HFF-Myc (cell line): ENCODE results near the gene GOLPH3L.
"Not testable (repeated sequence)": the region's sequence is repeated elsewhere in the genome, so short reads cannot be mapped to it uniquely, and the experiment has no call there.

Source experiments
- DNase-seq: peaks from one replicate; pipeline ENCODE4 v3.0.0-alpha.2; 2011; ENCODE audit warnings: low read depth; ENCODE audit errors: extremely low read depth
- H3K4me3 ChIP-seq: replicated peaks from 2 replicates; pipeline ENCODE4 v1.5.1; 2011; ENCODE audit warnings: low read depth, mild to moderate bottlenecking, control low read depth, low read length
- TF ChIP-seq, protein P1 (sequence below): IDR thresholded peaks from 2 replicates; pipeline ENCODE4 v1.5.1; 2012; ENCODE audit warnings: mild to moderate bottlenecking, low read depth, low read length, control low read depth; ENCODE audit errors: missing control alignments

GOLPH3L gene

DNA sequence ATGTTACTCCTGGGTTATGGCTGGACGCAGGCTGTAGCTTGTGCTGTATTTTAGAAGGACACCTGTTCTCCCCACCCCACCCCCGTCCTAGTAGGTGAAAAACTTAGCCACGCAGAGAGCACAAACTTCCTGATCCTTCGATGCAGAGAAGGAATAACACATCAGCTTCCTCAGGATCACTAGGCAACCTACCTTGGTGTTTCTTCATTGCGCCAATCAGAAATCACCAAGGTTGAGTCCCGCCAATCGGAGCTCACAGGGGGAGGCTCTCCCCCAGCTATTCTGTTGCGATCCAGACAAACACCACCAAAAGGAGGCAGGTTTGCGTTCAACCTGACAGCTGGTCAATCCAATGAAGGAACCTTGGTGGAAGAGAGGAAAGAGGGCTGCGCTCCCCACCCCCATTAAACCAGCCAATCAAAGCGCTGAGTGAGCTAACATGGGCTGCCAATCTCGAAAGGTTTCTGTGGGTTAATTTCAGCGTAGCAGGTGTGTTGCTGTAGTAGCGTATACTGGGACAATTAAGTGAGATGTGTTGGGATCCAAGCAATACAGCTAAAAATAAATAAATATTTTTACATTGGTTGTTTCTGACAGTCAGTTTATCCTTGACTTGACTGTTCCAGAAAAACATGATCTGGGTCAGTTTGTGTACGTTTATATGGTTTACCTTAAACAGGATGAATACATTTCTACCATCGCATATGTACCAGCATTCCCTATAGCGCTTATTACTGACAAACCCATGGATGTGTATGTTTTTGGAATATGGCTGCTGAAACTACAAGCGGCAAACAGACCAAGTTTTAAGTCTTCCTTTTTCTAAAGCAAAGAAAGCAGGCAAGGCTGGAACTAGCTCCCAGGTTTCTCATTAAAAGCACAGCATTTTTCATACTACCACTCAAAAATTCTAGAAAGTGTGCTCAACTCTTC, at the start of gene GOLPH3L:
Gene GOLPH3L (minus strand): TSS at position 160 of the 933 bp plus-strand sequence. CDS start 2,316 bp downstream, outside the sequence.
- peak; percentile 97 for DNase-seq
- TF ChIP-seq, protein P1, sequence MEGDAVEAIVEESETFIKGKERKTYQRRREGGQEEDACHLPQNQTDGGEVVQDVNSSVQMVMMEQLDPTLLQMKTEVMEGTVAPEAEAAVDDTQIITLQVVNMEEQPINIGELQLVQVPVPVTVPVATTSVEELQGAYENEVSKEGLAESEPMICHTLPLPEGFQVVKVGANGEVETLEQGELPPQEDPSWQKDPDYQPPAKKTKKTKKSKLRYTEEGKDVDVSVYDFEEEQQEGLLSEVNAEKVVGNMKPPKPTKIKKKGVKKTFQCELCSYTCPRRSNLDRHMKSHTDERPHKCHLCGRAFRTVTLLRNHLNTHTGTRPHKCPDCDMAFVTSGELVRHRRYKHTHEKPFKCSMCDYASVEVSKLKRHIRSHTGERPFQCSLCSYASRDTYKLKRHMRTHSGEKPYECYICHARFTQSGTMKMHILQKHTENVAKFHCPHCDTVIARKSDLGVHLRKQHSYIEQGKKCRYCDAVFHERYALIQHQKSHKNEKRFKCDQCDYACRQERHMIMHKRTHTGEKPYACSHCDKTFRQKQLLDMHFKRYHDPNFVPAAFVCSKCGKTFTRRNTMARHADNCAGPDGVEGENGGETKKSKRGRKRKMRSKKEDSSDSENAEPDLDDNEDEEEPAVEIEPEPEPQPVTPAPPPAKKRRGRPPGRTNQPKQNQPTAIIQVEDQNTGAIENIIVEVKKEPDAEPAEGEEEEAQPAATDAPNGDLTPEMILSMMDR, result peak; percentile 18
- H3K4me3 ChIP-seq, result peak within 1 kb of the TSS; percentile 75

DNA sequence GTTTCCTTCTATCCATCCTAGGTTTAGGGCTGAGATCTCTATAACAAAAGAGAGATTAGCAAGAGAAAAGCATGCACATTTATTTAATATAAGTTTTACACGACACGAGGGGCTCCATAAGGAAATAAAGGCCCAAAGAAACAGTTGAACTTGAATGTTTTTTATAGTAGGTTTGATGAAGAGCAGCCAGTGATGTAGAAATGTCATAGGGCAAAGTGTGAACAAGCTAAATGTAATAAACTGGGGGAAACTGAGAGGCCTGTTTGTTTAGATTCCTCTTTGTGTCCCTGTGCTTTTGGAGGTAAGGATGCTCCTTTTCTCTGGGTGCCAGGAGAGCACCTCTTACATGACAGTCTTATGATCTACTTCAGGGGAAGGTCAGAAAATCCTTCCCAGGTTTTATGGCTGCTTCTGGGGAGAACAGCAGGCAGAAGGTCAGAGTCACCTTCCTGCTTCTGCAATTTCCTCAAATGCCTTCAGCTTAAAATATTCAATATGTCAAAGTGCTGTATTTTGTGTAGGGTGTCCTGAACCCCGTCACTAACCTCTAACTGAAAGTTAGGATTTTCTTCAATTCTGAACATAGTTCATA, 33.3 kb upstream of the GOLPH3L start:
- TF ChIP-seq, protein P1, result no peak
- H3K4me3 ChIP-seq, result no peak overlapping the region
- DNase-seq, result no peak

DNA sequence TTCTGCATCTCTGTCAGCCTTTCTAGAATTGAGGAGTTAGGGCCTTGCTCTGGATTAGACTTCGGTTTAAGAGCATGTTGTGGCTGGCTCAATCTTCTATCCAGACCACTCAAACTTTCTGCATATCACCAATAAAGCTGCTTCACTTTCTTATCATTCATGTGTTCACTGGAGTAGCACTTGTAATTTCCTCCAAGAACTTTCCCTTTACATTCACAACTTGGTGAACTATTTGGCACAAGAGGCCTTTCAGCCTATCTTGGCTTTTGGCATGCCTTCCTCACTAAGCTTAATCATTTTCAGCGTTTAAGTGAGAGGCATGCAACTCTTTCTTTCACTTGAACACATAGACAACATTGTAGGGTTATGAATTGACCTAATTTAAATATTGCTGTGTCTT, 27.4 kb upstream of the GOLPH3L start:
- TF ChIP-seq, protein P1, result no peak
- no peak for DNase-seq
- no peak overlapping the region for H3K4me3 ChIP-seq

DNA sequence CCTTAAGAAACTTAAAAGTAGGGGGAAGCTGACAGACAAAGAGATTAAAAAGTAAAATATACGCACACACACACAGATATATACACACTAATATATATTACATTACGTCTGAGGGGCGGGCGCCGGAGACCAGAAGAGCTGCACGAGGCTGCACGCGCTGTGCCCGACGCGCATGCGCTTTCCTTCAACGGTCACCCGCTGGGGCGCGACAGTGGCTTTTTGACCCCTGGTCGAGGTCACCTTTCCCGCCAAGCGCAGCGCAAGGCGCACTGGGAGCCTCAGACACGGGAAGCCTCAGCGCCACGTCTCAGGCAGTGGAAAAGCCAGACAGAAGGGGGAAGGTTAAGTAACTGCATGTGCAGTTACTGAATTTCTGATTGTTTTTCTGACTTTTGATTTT, 23.7 kb upstream of the GOLPH3L start, which contains the start of gene HORMAD1:
Gene HORMAD1 (minus strand): TSS at position 193 of the 400 bp plus-strand sequence. CDS start 1,390 bp downstream, outside the sequence.
- no peak for DNase-seq
- TF ChIP-seq, protein P1, result no peak
- no peak within 1 kb of the TSS for H3K4me3 ChIP-seq

DNA sequence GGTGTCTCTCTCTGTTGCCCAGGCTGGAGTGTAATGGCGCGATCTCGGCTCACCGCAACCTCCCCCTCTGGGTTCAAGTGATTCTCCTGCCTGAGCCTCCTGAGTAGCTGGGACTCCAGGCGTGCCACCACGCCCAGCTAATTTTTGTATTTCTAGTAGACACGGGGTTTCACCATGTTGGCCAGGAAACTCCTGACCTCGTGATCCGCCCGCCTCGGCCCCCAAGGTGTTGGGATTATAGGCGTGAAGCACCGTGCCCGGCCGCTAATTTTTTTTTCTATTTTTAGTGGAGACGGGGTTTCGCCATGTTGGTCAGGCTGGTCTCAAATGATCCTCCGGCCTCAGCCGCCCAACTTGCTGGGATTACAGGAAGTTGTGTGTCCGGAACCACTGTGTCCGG, 23.1 kb upstream of the GOLPH3L start:
- no peak overlapping the region for H3K4me3 ChIP-seq
- DNase-seq, result no peak
- TF ChIP-seq, protein P1, result no peak

DNA sequence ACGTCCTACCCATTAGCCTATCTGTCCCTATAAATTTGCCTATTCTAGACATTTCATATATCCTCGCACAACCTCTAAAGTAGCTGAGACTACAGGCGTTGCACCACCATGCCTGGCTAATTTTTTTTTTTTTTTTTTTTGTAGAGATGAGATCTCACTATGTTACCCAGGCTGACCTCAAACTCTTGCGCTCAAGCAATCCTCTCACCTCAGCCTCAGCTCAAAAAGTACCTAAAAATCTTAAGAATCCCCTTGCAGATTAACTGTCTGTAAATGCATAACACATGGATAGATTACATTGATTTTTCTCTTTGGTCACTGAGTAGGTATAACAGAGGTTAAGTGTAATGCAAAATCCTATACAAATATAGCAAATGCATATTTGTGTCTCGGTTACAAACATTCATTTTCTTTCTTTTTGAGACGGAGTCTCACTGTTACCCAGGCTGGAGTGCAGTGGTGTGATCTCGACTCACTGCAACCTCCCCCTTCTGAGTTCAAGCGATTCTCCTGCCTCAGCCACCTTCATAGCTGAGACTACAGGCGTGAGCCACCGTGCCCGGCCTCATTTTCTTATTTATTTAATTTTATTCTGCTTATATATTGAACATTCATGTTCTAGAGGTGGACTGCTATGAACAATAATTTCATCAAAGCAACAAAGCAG, 21.4 kb upstream of the GOLPH3L start:
- TF ChIP-seq, protein P1, result no peak
- no peak overlapping the region for H3K4me3 ChIP-seq
- DNase-seq, result no peak

DNA sequence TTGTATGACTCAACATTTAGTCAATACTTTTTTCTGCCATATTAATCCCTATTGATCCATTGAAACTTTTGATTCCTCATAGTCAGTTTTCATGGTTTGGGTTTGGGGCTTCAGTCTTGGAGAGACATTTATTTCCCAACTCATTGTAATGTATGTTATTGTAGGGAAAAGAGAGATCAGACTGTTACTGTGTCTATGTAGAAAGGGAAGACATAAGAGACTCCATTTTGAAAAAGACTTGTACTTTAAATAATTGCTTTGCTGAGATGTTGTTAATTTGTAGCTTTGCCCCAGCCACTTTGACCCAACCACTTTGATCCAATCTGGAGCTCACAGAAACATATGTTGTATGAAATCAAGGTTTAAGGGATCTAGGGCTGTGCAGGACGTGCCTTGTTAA, 12.1 kb upstream of the GOLPH3L start:
- H3K4me3 ChIP-seq, DNase-seq: not testable (repeated sequence)
